GM12878 (cell line): ENCODE data around the gene MYL12A. TPM values are rescaled to one million over a fixed set of nuclear protein-coding genes. Genes with fewer than 3 reads are reported as not detected.

ENCODE experiments used
- BMI1 ChIP-seq: fragments of 450-650 bp; IDR thresholded peaks from 2 replicates; pipeline ENCODE4 v1.6.1; 2016; ENCODE audit warnings: mild to moderate bottlenecking, moderate library complexity, borderline replicate concordance
- CBX3 ChIP-seq: fragments of 200-600 bp; sonication (generic); IDR thresholded peaks from 2 replicates; pipeline ENCODE4 v1.6.1; 2016; ENCODE audit warnings: low read depth, borderline replicate concordance
- EED ChIP-seq: sonication (generic); IDR thresholded peaks from 2 replicates; pipeline ENCODE4 v1.6.1; 2016; ENCODE audit warnings: antibody characterized with exemption, low read depth
- ELK1 ChIP-seq: IDR thresholded peaks from 2 replicates; pipeline ENCODE4 v1.6.1; 2012; ENCODE audit warnings: low read depth, low read length, improper control_type of control experiment
- JUNB ChIP-seq: IDR thresholded peaks from 2 replicates; pipeline ENCODE4 v1.6.1; 2016; ENCODE audit warnings: antibody characterized with exemption, mild to moderate bottlenecking
- MLLT1 ChIP-seq: fragments of 450-650 bp; IDR thresholded peaks from 2 replicates; pipeline ENCODE4 v1.6.1; 2016; ENCODE audit warnings: mild to moderate bottlenecking
- NFXL1 ChIP-seq: fragments of 450-650 bp; IDR thresholded peaks from 2 replicates; pipeline ENCODE4 v1.6.1; 2017; ENCODE audit warnings: antibody characterized with exemption, mild to moderate bottlenecking, borderline replicate concordance
- NFYA ChIP-seq: IDR thresholded peaks from 2 replicates; pipeline ENCODE4 v1.6.1; 2011; ENCODE audit warnings: low read depth, mild to moderate bottlenecking, low read length, improper control_type of control experiment, borderline replicate concordance
- NFYB ChIP-seq: IDR thresholded peaks from 2 replicates; pipeline ENCODE4 v1.6.1; 2011; ENCODE audit warnings: low read depth, mild to moderate bottlenecking, low read length, improper control_type of control experiment, moderate library complexity; ENCODE audit not compliant: insufficient read depth
- NKRF ChIP-seq: fragments of 450-650 bp; conservative IDR thresholded peaks from 2 replicates; pipeline ENCODE4 v1.6.1; 2017; ENCODE audit warnings: mild to moderate bottlenecking, moderate library complexity
- PAX5 ChIP-seq: IDR thresholded peaks from 2 replicates; pipeline ENCODE4 v1.6.1; 2011; ENCODE audit warnings: low read depth, low read length, borderline replicate concordance
- SPI1 ChIP-seq: IDR thresholded peaks from 2 replicates; pipeline ENCODE4 v1.6.1; 2011; ENCODE audit warnings: low read depth, mild to moderate bottlenecking, low read length, moderate library complexity, borderline replicate concordance; ENCODE audit not compliant: insufficient read depth
- SUPT20H ChIP-seq: IDR thresholded peaks from 2 replicates; pipeline ENCODE4 v1.6.1; 2011; ENCODE audit warnings: low read depth, mild to moderate bottlenecking, low read length, moderate library complexity, borderline replicate concordance; ENCODE audit not compliant: control insufficient read depth
- USF2 ChIP-seq: IDR thresholded peaks from 2 replicates; pipeline ENCODE4 v1.6.1; 2011; ENCODE audit warnings: low read depth, low read length, improper control_type of control experiment, borderline replicate concordance
- YBX1 ChIP-seq: fragments of 450-650 bp; IDR thresholded peaks from 2 replicates; pipeline ENCODE4 v1.6.1; 2016; ENCODE audit warnings: antibody characterized with exemption
- ZBTB40 ChIP-seq: fragments of 450-650 bp; IDR thresholded peaks from 2 replicates; pipeline ENCODE4 v1.6.1; 2016; ENCODE audit warnings: mild to moderate bottlenecking, moderate library complexity, borderline replicate concordance
- polyA plus RNA-seq, 11 experiments: library from polyadenylated mRNA; depleted of rRNA in 4 of 11; unstranded in 6 of 11; stranded (reverse) in 5 of 11; fragments of >200 nt; fragmentation: Nextera tagmentation in 4 of 11; fragmentation: Illumina TruSeq in 1 of 11; extraction: Ambion mirVana in 4 of 11; extraction: Trizol in 1 of 11; gene quantifications; 1 replicate in 1 of 11; 2 replicates in 10 of 11; pipeline versions ENCODE4 v1.2.1 to v1.2.3, GENCODE V29; 2011 to 2016; ENCODE audit warnings: inconsistent platforms in 2 of 11, missing spikeins in 2 of 11, low read depth in 1 of 11
- total RNA-seq, 4 experiments: library from RNA; depleted of rRNA in 3 of 4; stranded (reverse); fragments of >200 nt in 3 of 4; fragmentation: Illumina TruSeq in 1 of 4; extraction: Trizol in 1 of 4; gene quantifications; 2 replicates each; pipeline versions ENCODE4 v1.2.1 to v1.2.3, GENCODE V29; 2013 to 2021

MYL12A gene
- total and polyA plus RNA-seq, 10 of the 15 experiments (the other 5 are each of a cell fraction or from before 2014, with no cell fraction given): 488 to 1,663 (median 924) TPM

- TF ChIP-seq BMI1 (no peak), EED (peak; percentile 88), NFYB (0 out of 2 replicates have a peak, but pooled peaks have one; percentile 40), ELK1 (peak; percentile 95), NFXL1 (no peak), JUNB (no peak), MLLT1 (peak; percentile 98), USF2 (peak; percentile 92), PAX5 (no peak; the same call in 1 of the 2 replicates), NFYA (no peak), NKRF (peak; percentile 77; the same call in 1 of the 2 replicates), CBX3 (no peak), YBX1 (no peak), SPI1 (no peak), ZBTB40 (peak; percentile 89; the same call in 1 of the 2 replicates), SUPT20H (no peak)
Measured at GRCh38 chr18:3247240-3248061, at the start of gene MYL12A (continued).
